Limb (tissue), 2 donors: ENCODE data around the gene DNAJB13.

ENCODE experiments used
- DNase-seq, 2 donors: peaks; one replicate each; pipeline ENCODE4 v3.0.0-alpha.2; 2016; ENCODE audit errors: extremely low spot score in 2 of 2

Gene DNAJB13

GRCh38 chr11:73998846-73999575 lies 48.2 kb downstream of the DNAJB13 start:
- no peak for DNase-seq

- no peak for DNase-seq
These were observed 48.9 kb downstream of the DNAJB13 start for GRCh38 chr11:73999581-74000306.

GRCh38 chr11:74000307-74001133 lies 49.7 kb downstream of the DNAJB13 start:
- no peak for DNase-seq

- DNase-seq, result no peak
These were observed 51.0 kb downstream of the DNAJB13 start for GRCh38 chr11:74001822-74002286.

GRCh38 chr11:74002832-74003231 lies 52.0 kb downstream of the DNAJB13 start:
- DNase-seq, result no peak

- DNase-seq, result no peak
These were observed 53.3 kb downstream of the DNAJB13 start for GRCh38 chr11:74004046-74004695.

GRCh38 chr11:74004759-74005615 lies 54.2 kb downstream of the DNAJB13 start:
- no peak for DNase-seq

- no peak for DNase-seq
These were observed 55.1 kb downstream of the DNAJB13 start for GRCh38 chr11:74005721-74006517.

- no peak for DNase-seq
These were observed 56.0 kb downstream of the DNAJB13 start for GRCh38 chr11:74006743-74007304.

GRCh38 chr11:74007691-74008372 lies 57.0 kb downstream of the DNAJB13 start:
- DNase-seq, result no peak

GRCh38 chr11:74008373-74009229 lies 57.8 kb downstream of the DNAJB13 start, which contains the start of gene UCP3:
TSS of gene UCP3 (minus strand) at chr11:74009085. CDS start at chr11:74007042, 2,043 bp downstream.
- no peak for DNase-seq

- DNase-seq, result no peak
These were observed 58.4 kb downstream of the DNAJB13 start for GRCh38 chr11:74009230-74009547.

- DNase-seq, result no peak
These were observed 59.0 kb downstream of the DNAJB13 start for GRCh38 chr11:74009675-74010305.

GRCh38 chr11:74010306-74011300 lies 59.8 kb downstream of the DNAJB13 start:
- no peak for DNase-seq

- DNase-seq, result no peak
These were observed 60.7 kb downstream of the DNAJB13 start for GRCh38 chr11:74011360-74012073.
